Subcutaneous adipose tissue (tissue), 4 donors: Measurements from ENCODE around the gene AP3D1. TPM values are rescaled to one million over a fixed set of nuclear protein-coding genes. Genes with fewer than 3 reads are reported as not detected.

Experiments
- CTCF ChIP-seq: fragments of 450-650 bp; IDR thresholded peaks from one replicate; pipeline ENCODE4 v1.5.1; 2016; ENCODE audit warnings: low read depth, mild to moderate bottlenecking, control low read depth, antibody characterized with exemption, moderate library complexity
- total RNA-seq, 4 donors: library from RNA; depleted of rRNA; stranded (reverse); fragments of >200 nt; gene quantifications; one replicate each; pipeline ENCODE4 v1.1.0, GENCODE V29; 2016

The AP3D1 gene
- total RNA-seq, 4 donors from 2014 or later: 46.6 to 94.0 (median 57.5) TPM

GRCh38 chr19:2117215-2117960 is 34.0 kb downstream of the AP3D1 start:
- TF ChIP-seq CTCF: no peak

- no peak for TF ChIP-seq CTCF
Measured at GRCh38 chr19:2116507-2116906, 34.9 kb downstream of the AP3D1 start.

GRCh38 chr19:2115911-2116426 is 35.4 kb downstream of the AP3D1 start:
- TF ChIP-seq CTCF: no peak

GRCh38 chr19:2115324-2115723 is 36.0 kb downstream of the AP3D1 start:
- TF ChIP-seq CTCF: no peak

- no peak for TF ChIP-seq CTCF
Measured at GRCh38 chr19:2114821-2115220, 36.5 kb downstream of the AP3D1 start.

GRCh38 chr19:2114218-2114617 is 37.1 kb downstream of the AP3D1 start:
- TF ChIP-seq CTCF: no peak

- no peak for TF ChIP-seq CTCF
Measured at GRCh38 chr19:2113439-2114211, 37.7 kb downstream of the AP3D1 start.
